Limb (tissue), 2 donors: Measurements from ENCODE around the gene MAS1L.
"Not testable (repeated sequence)": the region's sequence is repeated elsewhere in the genome, so short reads cannot be mapped to it uniquely, and the experiment has no call there.

ENCODE experiments used
- DNase-seq, 2 donors: peaks; one replicate each; pipeline ENCODE4 v3.0.0-alpha.2; 2016; ENCODE audit errors: extremely low spot score in 2 of 2

The MAS1L gene

DNA sequence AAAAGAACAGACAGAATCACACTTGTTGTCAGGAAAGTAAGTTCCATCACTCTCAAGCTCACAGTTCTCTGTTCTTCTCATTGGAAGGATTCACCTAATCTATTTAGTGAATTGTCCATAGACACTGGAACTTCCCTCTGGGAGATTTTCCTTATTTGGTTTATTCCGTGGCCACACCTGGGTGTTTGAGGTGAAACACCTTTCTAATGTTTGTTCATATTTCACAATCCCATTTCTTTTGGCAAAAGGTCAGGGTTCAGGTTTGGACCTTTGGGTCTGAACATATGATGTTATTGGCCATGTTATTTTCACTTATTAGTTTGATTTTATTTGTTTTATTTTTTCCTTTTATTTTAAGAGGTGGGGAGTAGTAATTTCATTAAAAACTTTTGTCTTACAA is 4.0 kb downstream of the MAS1L start:
- DNase-seq = no peak

DNA sequence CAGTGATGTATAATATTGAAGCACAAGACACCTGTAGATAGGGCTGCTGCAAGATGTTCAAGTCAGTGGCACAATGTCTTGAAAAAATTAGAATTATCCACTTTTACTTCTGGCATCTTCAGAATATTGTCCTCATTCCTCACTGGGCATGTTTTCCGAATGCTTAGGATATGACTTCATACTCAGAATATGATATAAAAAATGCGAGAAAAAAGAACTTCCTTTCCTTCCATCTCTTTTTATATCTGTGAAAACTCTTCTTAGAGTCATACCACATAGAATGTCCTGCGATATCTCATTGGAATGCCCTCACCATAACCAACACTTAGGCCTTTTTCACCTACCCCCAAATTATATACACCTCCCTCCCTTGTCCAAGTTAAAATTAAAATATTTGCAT is 4.6 kb downstream of the MAS1L start:
- DNase-seq = no peak

DNA sequence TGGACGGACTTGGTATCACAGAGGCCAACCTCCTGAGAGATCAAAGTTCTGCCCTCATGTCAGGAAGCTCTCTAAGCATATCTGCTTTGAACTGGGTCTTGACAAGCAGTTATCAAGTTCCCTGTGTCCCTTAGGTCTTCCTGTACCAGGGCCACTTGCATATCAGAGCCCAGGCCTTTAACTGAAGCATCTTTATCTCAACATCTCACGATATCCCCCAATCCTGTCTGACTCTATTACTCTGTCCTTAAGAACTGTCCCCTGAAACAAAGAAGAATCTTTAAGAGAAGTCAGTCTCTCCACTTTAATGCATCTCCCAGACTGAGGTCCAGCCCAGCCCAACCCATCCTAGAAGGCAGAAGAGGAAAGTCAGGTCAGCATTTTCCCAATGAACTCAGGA is 8.2 kb downstream of the MAS1L start:
- DNase-seq = no peak

DNA sequence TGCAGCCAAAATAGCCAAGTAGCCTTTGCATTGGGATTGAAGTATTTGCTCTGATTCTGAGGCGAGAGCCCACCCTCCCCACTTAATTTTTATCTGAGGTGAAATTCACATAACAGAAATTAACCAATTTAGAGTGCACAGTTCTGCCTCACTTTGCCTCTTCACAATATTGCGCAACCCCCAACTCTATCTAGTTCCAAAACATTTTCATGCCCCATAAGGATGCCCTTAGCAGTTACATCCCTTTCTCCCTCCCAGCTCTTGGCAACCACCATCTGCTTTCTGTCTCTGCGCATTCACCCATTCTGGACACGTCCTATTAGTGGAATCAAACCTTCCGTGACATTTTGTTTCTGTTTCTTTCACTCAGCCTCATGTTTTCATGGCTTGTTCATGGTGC is 9.0 kb downstream of the MAS1L start:
- no peak for DNase-seq

DNA sequence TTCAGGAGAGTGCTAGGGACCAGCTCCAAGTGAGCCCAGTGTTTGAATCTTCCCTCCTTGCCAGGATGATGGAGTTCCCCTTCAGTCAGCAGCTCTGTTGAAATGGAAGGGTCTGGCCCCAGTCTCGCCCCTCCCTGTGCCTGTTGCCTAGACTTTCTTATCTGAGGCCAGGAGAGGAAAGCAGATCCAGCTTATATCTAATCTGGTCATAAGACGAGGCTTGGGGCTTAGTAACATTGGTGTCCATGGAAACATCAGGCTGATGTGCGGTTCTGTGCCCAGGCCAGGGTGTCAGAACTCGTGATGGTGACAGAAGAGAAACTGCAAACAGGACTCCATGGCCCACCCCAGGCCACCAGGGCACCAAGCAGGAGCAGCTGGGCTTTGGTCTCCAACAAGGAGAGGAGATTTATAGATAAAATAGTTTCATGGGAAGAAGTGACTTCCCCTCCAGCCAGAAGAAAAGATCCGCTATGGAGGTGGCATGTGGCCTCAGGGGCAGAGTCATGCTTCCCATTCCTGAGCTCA is 9.8 kb downstream of the MAS1L start:
- DNase-seq = no peak

DNA sequence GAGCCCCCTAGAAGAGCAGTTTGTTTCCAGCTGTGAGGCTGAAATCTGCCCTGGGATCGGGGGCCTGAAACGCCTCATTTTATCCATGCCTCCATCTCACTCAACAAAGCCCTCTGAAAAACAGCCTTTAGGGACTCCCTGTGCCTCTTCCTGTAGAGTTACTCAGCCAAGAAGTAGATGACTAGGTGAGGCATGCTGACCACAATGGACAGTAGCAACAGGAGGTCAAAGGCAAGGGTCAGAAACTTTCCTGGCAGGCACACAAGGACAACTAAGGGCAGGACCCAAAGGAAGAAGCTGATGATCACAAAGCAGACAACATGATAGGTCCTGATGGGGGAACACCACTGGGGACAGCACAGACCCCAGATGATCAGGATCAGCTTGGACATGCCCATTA is 12.8 kb downstream of the MAS1L start:
- no peak for DNase-seq

DNA sequence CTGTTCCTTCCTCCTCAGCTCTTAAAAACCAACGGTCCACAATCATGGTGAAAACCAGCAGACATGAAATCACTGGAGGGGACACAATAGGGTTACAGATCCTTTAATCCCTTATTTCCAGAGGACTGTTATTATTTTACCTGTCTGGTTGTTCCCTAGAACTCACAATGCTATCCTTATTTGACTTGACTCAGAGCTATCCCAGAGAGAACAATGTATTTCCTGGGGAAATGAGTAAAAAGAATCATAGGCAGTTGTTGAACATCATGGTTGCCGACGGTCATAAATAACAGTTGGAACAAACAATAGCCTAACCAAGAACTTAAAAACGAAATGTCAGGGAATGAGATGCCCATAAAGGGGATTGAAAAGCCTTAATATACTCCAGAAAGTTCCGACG is 21.5 kb downstream of the MAS1L start:
- DNase-seq = no peak

DNA sequence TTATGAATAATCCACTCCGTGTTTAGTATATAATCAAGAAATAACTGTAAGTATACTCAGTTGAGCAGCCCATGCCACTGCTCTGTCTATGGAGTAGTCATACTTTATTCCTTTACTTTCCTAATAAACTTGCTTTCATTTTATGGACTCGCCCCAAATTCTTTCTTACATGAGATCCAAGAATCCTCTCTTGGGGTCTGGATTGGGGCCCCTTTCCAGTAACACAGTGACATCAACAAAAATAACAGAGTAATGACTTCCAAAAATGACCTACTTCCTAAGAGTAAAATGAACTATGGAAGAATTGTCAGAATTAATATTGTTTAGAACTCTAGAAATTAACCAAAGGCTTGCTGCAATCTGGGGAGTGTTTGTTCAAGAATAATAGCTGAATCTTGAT is 22.0 kb downstream of the MAS1L start:
- DNase-seq = no peak

DNA sequence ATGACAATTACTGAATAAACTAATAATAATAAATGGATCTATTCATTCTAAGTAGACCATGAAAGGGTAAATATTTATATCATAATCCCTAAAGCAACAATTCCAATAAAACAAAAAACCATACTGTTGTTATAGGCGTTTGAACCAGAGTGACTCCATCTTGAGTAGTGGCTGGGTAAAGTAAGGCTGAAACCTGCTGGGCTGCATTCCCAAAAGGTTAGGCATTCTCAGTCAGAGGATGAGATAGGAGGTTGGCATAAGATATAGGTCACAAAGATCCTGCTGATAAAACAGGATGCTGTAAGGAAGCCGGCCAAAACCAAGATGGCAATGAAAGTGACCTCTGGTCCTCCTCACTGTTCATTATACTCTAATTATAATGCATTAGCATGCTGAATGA is 22.5 kb downstream of the MAS1L start:
- DNase-seq = no peak

DNA sequence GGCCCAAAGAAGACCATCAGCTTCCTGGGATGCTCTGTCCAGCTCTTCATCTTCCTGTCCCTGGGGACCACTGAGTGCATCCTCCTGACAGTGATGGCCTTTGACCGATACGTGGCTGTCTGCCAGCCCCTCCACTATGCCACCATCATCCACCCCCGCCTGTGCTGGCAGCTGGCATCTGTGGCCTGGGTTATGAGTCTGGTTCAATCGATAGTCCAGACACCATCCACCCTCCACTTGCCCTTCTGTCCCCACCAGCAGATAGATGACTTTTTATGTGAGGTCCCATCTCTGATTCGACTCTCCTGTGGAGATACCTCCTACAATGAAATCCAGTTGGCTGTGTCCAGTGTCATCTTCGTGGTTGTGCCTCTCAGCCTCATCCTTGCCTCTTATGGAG is 25.7 kb downstream of the MAS1L start:
- DNase-seq = no peak

DNA sequence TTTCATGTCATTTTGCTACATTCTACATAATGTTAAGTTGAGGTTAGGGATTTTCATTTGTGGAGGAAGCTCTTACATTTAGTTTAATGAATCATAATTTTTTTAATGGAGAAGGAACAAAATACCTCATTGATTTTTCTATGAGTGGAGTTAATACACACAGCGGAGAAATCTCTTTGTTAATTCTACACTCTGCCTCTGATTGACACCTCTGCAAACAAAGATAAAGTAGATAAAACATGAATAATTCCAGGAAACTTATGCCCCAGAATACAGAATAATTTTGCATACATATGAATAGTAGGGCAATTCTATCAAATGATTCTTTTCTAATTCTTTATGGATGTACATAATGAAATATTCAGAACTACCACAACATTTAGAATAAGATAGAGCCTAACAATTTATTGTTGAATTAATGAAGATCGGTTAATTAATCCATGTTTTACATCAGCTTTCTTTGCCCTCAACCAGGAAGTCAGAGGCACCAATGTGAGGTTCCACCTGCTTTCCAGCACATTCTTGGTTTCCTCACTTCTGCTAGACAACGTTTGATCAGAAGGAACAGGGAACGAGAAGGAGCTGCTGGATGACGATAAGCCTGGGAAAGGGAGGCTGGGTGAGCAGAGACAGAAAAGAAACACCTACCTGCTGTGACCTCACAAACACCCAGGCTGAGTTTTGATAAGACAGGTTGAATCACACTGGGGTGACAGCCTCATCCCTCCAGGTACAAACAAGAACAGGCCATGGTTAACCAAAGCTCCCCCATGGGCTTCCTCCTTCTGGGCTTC is 26.5 kb downstream of the MAS1L start:
- DNase-seq = no peak

DNA sequence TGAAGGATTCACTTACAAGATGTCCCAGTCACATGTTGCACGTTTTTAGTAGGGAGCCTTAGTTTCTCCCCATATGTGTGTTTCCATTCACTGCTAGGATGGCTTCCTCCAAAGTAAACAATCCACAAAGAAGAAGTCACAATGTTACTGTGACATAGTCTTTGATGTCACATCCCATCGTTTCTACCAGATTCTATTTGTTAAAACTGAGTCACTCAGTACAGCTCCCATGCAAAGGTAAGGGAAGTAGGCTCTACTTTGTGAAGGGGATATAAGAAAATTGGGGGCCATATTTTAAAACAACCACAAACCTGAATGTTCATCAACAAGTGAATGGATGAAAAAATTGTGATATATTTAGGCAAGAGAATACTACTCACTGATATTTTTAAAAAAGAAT is 30.8 kb downstream of the MAS1L start, which contains the start of the genes OR11A1 and OR2H1:
Gene OR11A1, minus strand, starts transcription at position 101 of the 400 bp plus-strand sequence. CDS start 29,430 bp downstream, outside the sequence.
Gene OR2H1, plus strand, starts transcription at position 185 of the 400 bp plus-strand sequence. CDS start 4,615 bp downstream, outside the sequence.
- DNase-seq = no peak

DNA sequence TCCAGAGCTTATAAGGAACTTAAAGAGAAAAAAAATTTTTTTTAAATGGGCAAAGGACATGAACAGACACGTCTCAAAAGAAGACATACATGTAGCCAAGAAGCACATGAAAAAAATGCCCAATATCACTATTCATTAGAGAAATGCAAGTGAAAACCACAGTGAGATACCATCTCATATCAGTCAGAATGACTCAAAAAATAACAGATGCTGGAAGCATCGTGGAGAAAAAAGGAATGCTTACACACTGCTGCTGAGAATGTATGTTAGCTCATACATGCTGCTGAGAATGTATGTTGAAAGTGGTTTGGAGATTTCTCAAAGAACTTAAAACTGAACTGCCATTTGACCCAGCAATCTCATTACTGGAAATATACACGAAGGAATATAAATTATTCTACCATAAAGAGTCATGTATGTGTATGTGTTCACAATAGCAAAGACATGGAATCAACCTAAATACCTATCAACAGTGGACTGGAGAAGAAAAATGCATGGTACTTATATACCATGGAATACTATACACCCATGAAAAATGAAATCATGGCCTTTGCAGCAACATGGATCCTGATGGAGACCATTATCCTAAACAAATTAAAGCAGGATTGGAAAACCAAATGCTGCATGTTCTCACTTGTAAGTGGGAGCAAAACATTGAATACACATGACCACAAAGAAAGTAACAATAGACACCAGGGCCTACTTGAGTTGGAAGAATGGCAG is 36.1 kb downstream of the MAS1L start:
- DNase-seq = no peak

DNA sequence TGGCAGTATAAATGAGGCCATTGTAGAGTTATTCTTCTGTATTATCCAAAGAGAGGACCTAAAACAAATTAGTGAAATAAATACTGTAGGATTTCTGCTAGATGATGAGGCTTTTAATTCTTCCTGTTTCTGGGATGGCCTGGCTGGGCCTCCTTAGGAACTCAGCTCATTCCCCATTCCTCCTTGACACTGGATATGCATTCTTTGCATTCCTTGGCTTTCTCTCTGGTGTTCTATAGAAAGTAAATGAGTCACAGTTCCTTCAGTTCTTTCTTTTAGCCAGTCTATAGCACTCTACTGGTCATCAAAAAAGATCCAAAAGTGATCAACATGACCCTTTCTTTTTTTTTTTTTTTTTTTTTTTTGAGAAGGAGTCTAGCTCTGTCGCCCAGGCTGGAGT is 40.1 kb downstream of the MAS1L start:
- no peak for DNase-seq

DNA sequence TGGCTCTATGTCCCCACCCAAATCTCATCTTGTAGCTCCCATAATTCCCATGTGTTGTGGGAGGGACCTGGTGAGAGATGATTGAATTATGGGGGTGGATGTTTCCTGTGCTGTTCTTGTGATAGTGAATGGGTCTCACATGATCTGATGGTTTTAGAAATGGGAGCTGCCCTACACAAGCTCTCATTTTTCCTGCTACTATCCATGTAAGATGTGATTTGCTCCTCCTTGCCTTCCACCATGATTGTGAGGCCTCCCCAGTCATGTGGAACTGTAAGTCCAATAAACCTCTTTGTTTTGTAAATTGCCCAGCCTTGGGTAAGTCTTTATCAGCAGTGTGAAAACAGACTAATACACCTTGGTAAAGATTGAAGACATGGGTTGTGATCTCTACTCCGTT is 43.7 kb downstream of the MAS1L start:
- DNase-seq = not testable (repeated sequence)

DNA sequence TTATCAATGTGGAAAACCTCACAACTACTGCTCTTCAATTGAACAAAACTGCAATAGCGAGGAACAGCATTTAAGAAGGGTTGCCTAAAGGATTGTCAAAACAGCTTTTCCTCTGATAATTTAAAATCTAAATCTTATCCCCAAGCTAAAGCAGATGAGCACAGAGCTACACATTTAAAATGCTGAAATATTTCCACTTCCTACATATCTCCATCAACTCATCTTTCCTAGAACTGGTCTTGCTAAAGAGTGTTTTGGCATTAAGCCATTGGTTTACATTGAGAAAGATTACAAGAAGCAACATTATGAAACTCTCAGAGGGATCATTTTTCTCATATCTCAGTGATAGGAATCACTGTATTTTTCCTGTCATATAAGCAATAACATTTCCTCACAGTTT is 45.0 kb downstream of the MAS1L start:
- DNase-seq = no peak

DNA sequence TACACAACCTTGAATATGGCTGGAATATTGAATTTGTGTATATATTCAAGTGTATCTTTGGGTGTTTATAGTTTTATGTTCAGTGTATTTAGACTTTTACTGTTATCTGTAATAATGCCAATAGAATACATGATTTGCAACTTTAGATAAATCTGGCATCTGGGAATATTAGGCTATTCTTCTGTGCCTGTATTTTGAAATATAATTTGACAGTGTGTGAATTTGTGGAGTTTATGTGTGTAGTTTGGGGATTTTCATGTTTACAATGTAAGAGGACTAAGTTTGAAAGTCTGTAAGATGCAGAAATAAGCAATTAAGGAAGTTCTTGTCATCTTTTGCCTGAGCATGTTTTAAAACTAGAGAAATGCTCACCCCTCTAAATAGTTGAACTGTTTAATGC is 48.8 kb downstream of the MAS1L start, which contains the start of gene OR10C1:
Gene OR10C1, plus strand, starts transcription at position 301 of the 400 bp plus-strand sequence. CDS start 710 bp downstream, outside the sequence.
- DNase-seq = no peak

DNA sequence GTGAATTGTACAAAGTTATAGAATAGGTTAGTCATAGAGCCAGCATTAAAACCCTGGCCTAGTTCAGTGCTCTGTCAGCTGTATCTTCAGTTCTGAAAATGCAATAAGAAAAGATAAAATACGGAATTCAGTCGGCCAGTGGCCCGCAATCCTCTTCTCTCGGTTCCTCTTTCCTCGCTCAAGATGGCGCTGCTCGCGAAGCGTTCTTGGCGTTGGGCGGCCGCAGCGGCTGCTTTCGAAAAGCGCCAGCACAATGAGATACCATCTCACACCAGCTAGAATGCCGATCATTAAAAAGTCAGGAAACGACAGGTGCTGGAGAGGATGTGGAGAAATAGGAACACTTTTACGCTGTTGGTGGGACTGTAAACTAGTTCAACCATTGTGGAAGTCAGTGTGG is 51.0 kb downstream of the MAS1L start:
- not testable (repeated sequence) for DNase-seq
